Measurements from ENCODE around the gene TXNDC17. TPM values are rescaled to one million over a fixed set of nuclear protein-coding genes. Genes with fewer than 3 reads are reported as not detected.
"Not testable (repeated sequence)": the region's sequence is repeated elsewhere in the genome, so short reads cannot be mapped to it uniquely, and the experiment has no call there.

The TXNDC17 gene
- total RNA-seq, 1 donor from 2014 or later, result 93.0 TPM

DNA sequence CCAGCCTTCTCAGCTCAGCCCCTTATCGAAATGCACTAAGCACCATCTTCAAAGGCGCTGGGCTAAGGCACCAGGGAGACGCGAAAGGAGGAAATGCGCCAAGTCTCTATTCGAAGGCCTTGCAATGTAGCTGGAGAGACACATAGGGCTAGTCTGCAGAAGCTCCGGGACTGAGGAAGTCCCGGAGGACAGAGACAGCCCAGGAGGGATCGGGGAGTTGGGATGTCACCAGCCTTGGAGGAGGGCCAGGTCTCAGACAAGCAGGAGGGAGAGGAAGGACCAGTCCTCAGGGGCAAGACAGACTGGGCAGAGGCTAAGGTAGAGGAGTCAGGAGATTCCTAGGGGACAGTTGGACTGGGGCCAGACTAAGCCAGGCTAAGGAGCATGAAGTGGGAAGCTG is 19.2 kb downstream of the TXNDC17 start:
- no peak for DNase-seq (ENCODE audit: low read depth)

DNA sequence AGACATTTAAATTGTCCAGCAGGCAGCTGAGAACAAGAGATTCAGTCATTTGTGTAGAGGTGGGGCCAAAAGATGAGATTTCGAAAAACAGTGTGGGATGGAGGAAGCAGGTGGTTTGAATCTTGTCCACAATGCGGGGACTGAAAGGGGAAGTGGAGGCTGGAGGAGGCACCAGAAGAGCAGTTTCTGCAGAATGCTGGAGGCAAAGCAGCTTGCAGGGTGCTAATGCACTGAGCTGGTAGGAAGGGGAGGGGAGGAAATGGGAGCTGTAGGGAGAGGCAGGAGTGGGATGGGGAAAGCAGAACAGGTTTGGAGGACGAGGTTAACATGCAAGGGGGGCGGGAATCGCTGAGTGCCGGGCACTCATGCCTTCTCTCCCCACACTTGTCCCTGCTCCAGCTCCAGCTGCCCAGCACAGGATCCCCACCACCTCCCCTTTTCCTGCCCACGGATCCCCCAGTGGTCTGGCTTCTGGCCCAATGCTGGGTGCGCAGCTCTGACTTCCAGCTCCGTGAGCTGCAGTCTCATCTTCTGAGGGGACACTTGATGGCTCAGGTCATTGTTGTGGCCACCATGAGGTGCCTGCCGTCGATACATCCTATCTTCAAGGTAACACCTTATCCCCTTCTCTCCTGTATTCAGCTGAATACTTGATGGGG is 20.1 kb downstream of the TXNDC17 start:
- no peak for DNase-seq (ENCODE audit: low read depth)

DNA sequence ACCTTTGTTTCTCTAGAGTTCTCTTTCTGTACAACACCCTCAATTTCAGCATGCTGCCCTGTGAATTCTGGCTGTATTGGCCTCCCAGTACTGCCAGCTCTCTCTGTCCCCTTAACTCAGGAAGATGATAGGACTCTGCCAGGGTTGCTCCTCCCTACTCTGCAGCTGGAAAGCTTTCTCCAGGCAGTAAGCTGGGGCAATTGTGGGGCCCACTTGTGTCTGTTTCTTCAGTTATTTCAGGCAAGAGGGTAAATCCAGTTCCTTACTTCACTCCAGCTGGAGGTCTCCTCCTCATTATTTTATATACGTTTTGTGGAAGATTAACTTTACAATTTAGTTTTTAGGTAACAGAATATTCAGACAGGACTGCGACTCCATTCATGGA is 20.6 kb downstream of the TXNDC17 start:
- DNase-seq (ENCODE audit: low read depth), result no peak

DNA sequence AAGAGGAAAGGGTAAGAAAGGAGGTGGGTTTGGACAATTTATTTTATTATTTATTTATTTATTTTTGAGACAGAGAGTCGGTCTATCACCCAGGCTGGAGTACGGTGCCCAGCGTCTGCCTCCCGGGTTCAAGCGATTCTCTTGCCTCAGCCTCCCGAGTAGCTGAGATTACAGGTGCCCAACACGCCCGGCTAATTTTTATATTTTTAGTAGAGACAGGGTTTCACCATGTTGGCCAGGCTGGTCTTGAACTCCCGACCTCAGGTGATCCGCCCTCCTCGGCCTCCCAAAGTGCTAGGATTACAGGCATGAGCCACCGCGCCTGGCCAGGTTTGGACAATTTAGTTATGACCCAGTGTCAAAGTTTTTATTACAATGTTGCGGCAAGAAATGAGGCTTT is 22.3 kb downstream of the TXNDC17 start:
- DNase-seq (ENCODE audit: low read depth), result not testable (repeated sequence)

DNA sequence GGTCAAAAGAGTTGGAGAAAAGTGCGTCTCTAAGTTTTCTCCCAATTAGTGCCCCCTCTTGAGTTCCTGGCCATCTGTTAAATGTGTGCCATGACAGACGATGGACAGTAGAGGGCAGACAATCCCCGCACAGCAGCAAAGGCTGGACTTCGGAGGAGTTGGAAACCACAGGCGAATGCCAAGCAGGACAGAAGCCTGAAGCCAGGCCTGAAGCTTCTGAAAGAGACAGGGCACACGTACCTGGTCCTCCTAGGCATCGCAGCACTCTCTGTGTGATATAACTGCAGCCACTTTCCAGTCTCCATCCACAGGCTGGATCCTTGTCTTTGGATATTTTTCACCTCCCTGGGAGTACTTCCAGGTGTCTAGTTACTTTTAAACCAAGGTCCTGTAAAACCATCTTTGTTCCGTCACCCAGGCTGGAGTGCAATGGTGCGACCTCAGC is 25.2 kb downstream of the TXNDC17 start:
- peak; percentile 88 for DNase-seq (ENCODE audit: low read depth)

DNA sequence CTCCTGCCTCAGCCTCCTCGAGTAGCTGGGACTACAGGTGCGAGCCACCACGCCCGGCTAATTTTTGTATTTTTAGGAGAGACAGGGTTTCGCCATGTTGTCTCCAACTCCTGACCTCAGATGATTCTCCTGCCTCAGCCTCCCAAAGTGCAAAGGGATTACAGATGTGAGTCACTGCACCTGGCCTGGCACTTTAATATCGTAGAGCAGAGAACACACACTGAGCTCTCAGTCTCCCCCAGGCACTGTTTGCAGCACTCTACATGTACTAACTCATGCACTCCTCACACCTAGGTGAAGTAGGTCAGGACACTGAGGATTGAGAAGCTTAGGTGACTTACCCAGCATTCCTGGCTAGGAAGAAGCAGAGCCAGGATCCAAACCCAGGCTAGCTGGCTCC is 25.7 kb downstream of the TXNDC17 start:
- DNase-seq (ENCODE audit: low read depth), result no peak

DNA sequence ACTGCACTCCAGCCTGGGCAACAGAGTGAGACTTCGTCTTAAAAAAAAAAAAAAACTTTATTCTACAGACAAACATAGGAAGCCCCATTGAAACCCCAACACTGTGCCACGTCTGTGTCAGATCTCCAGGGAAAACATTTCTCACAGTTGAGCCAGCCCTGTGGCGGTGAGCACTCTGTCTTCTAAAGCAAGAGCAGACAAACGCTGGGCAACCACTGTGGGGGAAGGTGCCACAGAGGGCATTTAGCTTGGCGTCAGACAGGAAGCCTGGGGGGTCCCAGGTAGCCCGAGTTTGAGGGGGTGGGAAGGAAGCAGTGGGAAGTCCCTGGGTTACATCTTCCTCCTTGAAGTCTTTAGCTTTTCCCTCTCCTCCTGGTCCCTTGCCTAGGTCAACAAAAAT is 26.7 kb downstream of the TXNDC17 start:
- no peak for DNase-seq (ENCODE audit: low read depth)

DNA sequence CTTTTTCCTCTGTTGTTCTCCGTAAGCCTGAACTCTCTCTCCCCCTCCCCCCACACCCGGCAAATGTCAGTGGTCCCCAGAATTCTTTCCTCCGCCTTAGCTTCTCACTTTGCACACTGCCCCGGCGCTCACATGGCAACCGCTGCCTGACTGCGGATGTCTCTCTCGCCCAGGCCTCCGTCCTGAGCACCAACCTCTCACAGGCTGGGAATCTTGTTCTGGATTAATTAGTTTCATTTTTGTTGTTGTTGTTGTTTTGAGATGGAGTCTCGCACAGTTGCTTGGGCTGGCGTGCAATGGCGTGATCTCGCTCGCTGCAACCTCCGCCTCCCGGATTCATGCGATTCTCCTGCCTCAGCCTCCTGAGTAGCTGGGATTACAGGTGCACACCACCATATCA is 27.4 kb downstream of the TXNDC17 start:
- DNase-seq (ENCODE audit: low read depth), result no peak

DNA sequence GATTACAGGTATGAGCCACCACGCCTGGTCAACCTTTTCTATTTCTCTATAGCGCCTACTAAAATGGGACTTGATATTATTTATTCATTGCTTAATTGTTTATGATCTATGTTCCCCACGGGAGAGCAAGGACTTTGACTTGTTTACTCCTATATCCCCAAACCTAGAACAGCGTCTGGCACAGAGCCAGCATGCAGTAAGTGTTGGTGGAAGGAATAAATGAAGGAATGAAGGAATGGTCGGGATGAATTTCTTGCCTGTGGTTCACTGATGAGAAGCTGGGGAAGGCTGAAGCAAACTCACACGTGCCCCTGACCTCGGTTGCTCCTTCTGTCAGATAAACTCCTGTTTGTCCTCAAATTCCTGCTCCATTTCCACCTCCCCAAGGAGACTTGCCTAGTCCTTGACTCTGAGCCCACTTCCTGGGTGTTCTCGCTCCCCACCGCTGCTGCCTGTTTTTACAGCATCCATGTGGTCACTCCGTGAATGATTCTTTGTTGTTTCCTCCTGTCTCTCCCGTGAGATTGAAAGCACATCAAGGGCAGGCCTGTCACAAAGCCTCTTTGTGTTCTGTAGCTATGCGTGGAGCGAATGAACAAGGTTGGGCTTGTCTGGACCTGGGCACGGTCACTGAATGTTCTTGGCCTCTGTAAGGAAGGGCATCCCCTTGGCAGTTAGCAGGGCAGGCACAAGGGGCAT is 28.0 kb downstream of the TXNDC17 start:
- DNase-seq (ENCODE audit: low read depth), result no peak

DNA sequence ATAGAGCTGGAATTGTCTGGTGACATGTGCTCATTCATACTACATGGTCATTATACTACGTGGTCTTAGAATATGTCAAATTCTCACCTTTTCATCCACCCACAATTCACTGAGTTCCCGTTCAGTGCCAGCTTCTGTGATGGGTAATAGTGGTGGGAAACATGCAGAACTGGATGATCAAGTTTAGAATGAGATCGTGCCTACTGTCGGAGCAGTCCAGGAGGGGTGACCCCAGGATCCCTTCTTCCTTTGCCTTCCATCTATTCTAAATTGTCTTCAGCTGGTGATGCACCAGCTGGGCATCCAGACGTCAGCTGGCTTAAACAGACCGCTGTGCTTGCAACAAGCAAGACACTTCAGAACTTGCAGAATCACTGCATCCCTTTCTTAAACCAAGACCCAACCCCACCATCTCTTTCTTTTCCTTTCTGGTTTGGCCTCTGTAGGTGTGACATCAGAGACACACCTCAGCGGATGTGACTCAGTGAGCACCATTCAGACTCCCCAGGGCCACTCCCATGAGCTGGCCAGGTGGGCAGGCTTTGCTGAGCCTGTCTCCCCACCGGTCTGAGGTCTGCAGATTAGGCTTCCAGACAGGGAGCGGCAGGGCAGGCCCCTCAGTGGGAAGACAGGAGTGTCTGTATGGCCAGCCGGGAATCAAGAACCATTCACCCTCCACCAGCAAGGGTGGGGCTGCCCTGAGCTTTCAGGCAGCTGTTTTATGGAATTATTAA is 28.8 kb downstream of the TXNDC17 start:
- no peak for DNase-seq (ENCODE audit: low read depth)

DNA sequence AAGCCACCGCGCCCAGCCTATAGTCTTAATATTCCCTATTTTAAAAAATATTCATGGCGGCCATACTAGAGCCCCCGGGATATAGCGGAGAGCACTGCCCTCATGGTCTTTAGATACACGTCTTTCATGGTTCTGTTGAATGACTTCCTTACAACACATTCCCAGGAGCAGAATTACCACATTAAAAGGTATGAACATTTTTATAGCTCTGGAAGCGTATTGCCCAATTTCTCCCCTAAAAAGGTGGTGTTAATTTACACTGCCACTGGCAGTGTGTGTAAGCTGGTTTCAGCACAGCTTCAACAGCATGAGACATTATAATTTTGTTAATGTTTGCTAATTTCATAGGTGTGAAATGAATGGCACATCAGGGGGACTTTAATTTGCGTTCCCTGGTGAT is 29.7 kb downstream of the TXNDC17 start:
- no peak for DNase-seq (ENCODE audit: low read depth)

DNA sequence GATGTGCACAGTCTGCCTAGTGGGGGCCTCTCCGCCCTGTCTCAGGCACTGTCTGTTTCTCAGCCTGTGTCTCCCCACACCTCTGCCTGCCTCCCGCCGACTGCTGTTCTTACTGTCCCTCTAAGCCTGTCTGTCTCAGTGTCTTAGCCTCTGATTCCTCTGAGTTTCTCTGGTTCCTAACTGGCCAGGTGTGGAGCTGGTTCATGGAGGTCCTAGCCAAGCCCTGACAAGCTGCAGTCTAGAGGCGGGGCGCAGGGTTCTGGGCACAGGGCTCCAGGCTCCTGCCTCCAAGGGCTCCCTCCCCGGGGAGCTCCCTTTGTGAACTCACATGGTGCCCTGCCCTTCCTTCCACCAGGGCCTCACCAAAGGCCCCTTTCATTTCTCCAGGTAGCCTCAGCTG is 30.1 kb downstream of the TXNDC17 start:
- no peak for DNase-seq (ENCODE audit: low read depth)

DNA sequence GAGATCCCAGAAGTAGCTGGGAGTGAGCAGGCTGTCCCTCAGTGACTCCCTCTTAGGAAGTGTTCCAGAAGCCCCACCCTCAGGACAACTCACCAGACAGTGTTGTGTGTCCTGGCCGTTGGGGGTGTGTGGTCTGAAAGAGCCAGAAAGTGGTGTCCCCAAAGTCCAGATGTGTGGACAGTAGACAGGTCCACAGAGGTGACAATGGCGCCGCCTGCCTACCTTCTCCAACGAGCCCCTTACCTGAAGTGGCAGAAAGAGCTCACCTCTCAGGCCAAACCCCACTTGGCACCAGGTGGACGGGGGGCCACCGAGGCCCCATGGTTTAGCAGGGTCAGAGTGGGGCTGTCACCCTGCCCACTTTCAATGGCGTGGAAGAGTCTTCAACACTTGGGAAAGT is 30.6 kb downstream of the TXNDC17 start:
- no peak for DNase-seq (ENCODE audit: low read depth)

DNA sequence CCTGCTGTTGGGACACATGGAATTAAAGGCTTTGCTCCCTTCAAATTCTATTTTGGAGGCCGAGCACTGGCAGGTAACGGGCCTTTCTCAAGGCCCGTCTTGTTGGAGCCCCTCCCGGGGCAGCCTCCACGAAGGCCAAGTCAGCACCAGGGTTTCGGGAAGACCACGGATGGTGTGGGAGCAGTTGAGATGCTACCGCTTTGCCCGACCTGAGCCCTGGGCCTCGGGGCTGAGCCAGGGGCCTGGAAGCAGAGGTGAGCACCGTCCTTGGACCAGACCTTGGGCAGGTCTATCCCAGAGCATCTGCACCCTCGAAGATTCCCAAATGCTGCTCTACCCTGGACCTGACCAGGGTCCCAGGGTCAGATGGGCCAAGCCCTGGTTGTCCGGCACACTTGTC is 33.7 kb downstream of the TXNDC17 start:
- DNase-seq (ENCODE audit: low read depth), result no peak

DNA sequence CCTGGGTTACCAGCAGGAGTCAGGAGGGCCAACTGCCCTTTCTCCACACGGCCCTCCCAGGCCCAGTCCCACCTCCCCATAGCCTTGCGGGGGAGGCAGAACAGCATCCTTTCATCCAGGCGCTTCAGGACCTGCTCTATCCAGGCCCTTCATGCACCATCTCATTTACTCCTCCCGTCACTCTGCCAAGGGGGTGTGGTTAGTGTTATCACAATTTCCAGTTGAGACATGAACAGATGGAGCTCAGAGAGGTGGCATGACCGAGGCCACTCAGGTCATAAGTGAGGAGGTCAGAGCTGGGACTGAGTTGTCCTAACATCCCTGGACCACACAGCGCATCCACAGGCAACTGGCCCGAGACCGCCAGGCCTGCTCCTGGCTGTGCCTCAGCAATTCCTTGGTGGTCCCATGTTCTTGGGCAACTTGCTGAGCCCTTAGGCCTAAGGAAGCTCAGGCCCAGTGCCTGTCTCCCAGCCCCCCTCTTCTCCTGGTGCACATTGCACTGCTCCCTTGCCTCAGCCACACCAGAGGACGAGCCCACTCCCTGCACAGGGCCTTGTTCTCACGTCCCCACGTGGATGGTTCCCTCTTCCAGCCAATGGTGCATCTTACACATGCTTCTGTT is 34.5 kb downstream of the TXNDC17 start:
- DNase-seq (ENCODE audit: low read depth), result no peak

DNA sequence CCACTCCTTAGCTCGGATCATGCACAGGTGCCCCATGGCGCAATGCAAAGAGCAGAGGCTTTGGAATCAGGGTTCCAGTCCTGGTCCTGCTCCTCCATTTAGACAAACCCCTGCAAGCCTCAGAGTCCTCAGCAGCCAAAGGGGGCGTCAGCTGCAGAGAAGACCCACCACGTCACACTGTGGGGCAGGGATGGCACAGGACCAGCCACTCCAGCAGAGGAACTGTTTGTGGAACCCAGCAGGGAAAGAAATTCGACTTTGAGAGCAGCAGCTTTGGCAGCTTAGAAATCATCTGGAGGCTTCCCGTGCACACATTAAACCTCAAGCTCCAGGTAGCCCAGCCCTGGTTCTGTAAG is 35.9 kb downstream of the TXNDC17 start:
- no peak for DNase-seq (ENCODE audit: low read depth)

DNA sequence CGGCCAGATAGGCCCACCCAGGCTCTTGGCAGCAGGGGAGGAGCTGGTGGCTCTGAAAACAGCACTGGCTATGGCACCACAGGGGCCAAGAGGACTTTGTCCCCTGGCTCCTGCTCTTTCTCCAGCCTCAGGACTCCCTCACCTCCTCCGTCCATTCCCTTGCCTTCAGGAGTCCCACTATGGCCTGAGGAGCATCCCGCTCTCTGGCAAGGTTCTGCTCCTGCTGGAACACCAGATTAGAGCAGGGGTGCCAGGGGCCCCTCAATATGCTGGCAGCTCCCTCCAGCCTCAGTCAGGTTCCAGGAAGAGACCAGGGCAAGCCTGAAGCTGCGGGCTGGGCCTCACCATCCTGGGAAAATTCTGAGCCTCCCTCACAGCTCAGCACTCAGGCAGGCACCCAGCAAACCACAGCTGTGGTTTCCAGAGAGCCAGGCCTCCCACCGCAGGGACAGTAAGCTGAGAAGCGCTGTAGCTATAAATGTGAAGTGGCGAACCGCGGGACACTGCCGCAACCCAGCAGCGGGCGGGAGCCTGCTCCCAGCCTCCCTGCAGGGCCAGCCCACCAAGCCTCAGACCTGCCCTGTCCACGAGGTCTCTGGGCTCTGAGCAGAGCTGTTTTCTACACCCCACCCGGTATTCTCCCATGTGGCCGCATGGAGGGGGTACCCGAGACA is 36.4 kb downstream of the TXNDC17 start:
- peak; percentile 96 for DNase-seq (ENCODE audit: low read depth)

DNA sequence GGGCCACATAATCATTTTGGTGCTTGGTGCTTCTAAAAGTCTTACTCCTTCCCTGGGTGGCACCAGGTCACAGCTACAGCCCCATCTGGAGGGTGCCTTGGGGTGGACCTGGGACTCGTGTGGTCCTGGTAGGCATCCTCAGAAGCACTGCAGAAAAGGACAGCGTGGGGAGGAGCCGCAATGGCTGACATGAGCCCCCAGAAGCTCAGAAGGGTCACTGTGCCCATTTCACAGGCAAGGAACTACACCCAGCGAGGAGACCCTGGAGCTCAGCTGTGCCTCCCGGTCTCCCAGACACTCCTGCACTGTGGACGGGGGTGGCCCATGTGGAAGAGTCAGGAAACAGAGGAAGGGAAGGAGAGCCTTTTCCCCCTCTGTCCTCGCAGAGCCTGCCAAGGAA is 37.1 kb downstream of the TXNDC17 start:
- DNase-seq (ENCODE audit: low read depth), result no peak

DNA sequence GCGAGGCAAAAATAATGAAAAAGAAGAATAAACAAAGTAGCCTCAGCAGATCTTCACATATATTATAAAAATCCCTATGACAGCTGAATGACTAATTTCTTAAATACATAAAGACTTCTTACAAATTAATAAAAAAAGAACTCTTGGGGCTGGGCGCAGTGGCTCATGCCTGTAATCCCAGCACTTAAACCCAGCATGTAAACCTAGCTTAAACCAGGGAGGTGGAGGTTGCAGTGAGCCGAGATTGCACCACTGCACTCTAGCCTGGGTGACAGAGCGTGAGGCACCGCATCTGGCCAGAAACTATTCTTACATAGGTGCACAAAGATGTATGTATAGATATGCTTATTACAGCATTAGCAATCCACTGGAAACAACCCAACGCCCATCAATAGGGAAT is 38.4 kb downstream of the TXNDC17 start:
- no peak for DNase-seq (ENCODE audit: low read depth)

DNA sequence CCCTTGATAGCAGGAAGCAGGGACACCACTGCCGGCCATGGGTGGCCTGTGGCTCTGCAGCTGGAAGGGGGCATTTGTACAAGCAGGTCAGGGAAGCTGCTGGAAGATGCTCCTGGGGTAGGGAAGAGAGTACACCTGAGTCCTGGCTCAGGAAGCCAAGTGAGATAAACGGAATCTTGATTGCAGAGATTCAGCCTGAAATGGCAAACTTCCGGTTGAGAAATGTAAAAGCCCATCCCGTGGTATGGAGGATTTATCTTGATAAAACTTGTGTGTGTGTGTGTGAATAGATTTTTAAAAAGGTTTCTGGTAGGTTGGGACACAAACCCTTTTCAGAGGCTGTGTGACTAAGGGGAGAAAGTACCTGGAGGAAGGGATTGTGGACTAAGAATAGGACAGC is 40.3 kb downstream of the TXNDC17 start:
- DNase-seq (ENCODE audit: low read depth), result no peak

DNA sequence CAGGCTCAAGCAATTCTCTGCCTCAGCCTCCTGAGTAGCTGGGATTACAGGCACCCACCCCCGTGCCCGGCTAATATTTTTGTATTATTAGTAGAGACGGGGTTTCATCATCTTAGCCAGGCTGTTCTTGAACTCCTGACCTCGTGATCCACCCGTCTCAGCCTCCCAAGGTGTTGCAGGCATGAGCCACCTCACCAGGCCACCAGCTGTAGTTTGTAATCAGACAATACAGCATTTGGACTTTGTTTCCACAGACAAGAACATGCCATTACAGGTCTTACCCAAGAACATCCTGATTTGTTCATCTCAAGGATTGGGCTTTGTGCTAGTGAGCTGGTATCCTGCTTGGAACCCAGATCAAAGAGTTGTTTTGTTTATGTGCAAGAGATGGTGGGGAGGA is 40.8 kb downstream of the TXNDC17 start:
- no peak for DNase-seq (ENCODE audit: low read depth)

DNA sequence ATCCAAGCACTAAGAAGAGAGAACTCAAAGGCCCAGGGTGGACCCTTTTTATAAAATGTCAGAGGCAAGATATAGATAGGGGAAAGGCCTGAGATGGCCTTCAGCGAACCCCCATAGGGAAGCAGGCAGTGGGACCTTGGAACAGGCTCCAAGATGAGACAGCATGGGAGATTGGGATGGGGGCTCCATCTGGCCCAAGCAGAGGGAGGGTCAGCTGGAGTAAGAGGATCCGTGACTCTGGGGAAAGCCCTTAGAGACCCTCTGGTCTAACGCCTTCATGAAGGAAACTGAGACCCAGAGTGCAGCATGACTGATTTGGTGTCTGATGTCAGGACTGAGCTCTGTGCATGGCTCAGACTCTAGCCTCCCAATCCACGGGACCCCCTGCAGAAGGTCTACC is 41.5 kb downstream of the TXNDC17 start:
- DNase-seq (ENCODE audit: low read depth), result no peak

Measured in myocyte (in vitro differentiated cells).